Measurements from ENCODE around the gene UQCRFS1. TPM values are rescaled to one million over a fixed set of nuclear protein-coding genes. Genes with fewer than 3 reads are reported as not detected.
"Not testable (repeated sequence)": the region's sequence is repeated elsewhere in the genome, so short reads cannot be mapped to it uniquely, and the experiment has no call there.

UQCRFS1 gene
- total RNA-seq, 1 donor from 2014 or later, result 24.6 TPM

GRCh38 chr19:29216021-29216420 lies 3.1 kb upstream of the UQCRFS1 start:
- no peak overlapping the region for H3K4me3 Mint-ChIP-seq (ENCODE audit: unreplicated experiment)
- peaks cover 19% of the 10 kb centered on the region for H3K4me1 Mint-ChIP-seq (ENCODE audit: low read depth)
- peaks cover 4% of the 10 kb centered on the region for H3K9me3 Mint-ChIP-seq (ENCODE audit: low read depth)
- no peak for DNase-seq (ENCODE audit: low spot score)
- H3K27me3 Mint-ChIP-seq (ENCODE audit: low read depth), result peaks cover 24% of the 10 kb centered on the region
- TF ChIP-seq, protein P1, sequence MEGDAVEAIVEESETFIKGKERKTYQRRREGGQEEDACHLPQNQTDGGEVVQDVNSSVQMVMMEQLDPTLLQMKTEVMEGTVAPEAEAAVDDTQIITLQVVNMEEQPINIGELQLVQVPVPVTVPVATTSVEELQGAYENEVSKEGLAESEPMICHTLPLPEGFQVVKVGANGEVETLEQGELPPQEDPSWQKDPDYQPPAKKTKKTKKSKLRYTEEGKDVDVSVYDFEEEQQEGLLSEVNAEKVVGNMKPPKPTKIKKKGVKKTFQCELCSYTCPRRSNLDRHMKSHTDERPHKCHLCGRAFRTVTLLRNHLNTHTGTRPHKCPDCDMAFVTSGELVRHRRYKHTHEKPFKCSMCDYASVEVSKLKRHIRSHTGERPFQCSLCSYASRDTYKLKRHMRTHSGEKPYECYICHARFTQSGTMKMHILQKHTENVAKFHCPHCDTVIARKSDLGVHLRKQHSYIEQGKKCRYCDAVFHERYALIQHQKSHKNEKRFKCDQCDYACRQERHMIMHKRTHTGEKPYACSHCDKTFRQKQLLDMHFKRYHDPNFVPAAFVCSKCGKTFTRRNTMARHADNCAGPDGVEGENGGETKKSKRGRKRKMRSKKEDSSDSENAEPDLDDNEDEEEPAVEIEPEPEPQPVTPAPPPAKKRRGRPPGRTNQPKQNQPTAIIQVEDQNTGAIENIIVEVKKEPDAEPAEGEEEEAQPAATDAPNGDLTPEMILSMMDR (IDR thresholded peaks at IDR 0.05), result no peak
- H3K27ac Mint-ChIP-seq (ENCODE audit: unreplicated experiment), result no peak overlapping the region
- peaks cover 4% of the 10 kb centered on the region for H3K36me3 Mint-ChIP-seq (ENCODE audit: low read depth)

DNA sequence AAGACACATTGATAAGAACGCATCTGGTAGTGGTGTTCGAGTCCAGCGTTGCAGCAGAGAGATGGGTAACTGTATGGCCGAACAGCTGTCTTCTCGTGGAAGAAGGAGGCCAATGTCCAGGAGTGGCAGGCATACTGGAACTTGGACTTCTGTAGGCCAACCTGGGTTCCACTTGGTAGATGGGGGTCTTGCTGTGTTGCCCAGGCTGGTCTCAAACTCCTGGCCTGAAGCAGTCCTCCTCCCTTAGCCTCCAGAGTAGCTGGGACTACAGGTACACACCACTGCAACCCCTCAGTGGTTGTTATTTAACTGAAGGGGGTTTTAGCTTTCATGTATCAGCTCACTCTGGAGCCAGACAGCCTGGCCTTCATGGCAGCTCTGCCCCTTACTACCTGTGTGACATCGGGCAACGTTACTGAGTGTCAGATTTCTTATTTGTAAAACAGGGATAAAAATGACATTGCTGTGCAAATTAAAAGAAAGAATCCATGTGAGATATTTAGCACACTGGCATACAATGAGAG lies 2.4 kb upstream of the UQCRFS1 start:
- no peak overlapping the region for H3K27ac Mint-ChIP-seq (ENCODE audit: unreplicated experiment)
- H3K27me3 Mint-ChIP-seq (ENCODE audit: low read depth), result peaks cover 22% of the 10 kb centered on the region
- H3K9me3 Mint-ChIP-seq (ENCODE audit: low read depth), result peaks cover 4% of the 10 kb centered on the region
- H3K4me3 Mint-ChIP-seq (ENCODE audit: unreplicated experiment), result no peak overlapping the region
- TF ChIP-seq, protein P1 (IDR thresholded peaks at IDR 0.05), result no peak
- peaks cover 6% of the 10 kb centered on the region for H3K36me3 Mint-ChIP-seq (ENCODE audit: low read depth)
- no peak for DNase-seq (ENCODE audit: low spot score)
- peaks cover 24% of the 10 kb centered on the region for H3K4me1 Mint-ChIP-seq (ENCODE audit: low read depth)

DNA sequence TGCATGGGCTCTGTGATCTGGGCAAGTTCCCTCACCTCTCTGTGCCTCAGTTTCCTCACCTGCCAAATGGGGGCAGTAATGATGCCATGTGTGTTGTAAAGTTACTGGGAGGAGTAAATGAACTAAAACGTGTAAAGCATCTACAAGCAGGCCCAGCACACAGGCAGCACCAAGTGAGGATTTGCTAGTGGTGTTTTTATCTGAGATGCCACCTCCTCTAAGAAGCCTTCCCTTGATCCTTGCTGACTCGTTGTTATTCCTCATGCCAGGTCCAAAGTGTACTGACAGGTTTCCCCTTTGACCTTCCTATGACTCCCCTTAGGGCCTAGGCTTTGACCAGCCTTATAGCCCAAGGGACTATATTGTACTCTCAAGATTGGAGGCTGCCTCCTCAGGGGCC lies 1.5 kb upstream of the UQCRFS1 start:
- H3K27ac Mint-ChIP-seq (ENCODE audit: unreplicated experiment), result no peak overlapping the region
- DNase-seq (ENCODE audit: low spot score), result no peak
- H3K4me1 Mint-ChIP-seq (ENCODE audit: low read depth), result peaks cover 32% of the 10 kb centered on the region
- H3K36me3 Mint-ChIP-seq (ENCODE audit: low read depth), result peaks cover 6% of the 10 kb centered on the region
- peaks cover 4% of the 10 kb centered on the region for H3K9me3 Mint-ChIP-seq (ENCODE audit: low read depth)
- peaks cover 22% of the 10 kb centered on the region for H3K27me3 Mint-ChIP-seq (ENCODE audit: low read depth)
- no peak overlapping the region for H3K4me3 Mint-ChIP-seq (ENCODE audit: unreplicated experiment)
- TF ChIP-seq, protein P1 (IDR thresholded peaks at IDR 0.05), result no peak

- Mint-ChIP-seq H3K27me3 (ENCODE audit: low read depth) (peaks cover 6% of the 10 kb centered on the region), H3K36me3 (ENCODE audit: low read depth) (peaks cover 6% of the 10 kb centered on the region), H3K4me1 (ENCODE audit: low read depth) (peaks cover 42% of the 10 kb centered on the region), H3K9me3 (ENCODE audit: low read depth) (peaks cover 4% of the 10 kb centered on the region), H3K4me3 (ENCODE audit: unreplicated experiment) (peak overlapping the region; percentile 84), H3K27ac (ENCODE audit: unreplicated experiment) (peak overlapping the region; percentile 99)
- DNase-seq (ENCODE audit: low spot score), result no peak
- TF ChIP-seq, protein P1 (IDR thresholded peaks at IDR 0.05), result no peak
Observed at GRCh38 chr19:29212356-29212647, 649 bp downstream of the UQCRFS1 start.

DNA sequence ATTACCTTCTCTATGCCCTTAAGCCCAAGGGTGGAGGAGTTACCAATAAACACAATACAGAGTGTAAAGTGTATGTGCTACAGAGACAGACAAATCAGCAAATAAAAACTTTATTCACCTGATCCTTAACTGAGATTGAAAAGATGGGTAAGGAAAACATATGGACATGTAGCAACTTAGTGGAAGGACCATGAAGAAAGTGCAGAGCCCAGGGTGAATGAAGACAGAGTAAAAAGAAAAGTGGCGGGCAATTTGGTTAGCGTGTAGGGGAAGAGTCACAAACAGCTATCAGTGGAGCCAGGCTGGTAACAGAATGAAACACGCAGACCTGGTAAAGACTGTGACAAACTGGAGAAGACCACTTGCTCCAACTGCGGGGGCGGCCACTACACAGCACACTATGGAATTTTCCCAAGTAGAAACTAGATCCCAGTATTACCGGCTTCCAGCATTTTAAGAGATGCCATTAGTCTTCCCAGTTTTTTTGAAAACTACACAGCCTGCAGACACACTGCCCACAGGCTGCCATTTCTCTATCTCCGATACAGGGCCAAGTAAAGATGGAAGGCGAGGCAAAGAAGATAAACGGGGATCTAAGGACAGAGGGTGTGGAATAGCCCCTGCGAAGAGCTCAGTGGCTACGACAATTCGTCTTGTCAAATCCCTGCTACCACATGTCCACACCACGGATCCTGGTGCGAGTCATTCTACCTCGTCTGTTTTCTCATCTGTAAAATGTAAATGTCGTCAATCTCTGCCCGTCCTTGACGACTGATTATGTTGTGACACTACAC lies 1.2 kb downstream of the UQCRFS1 start:
- TF ChIP-seq, protein P1 (IDR thresholded peaks at IDR 0.05), result no peak
- Mint-ChIP-seq H3K27ac (ENCODE audit: unreplicated experiment) (peak overlapping the region; percentile 99), H3K4me1 (ENCODE audit: low read depth) (peaks cover 42% of the 10 kb centered on the region), H3K27me3 (ENCODE audit: low read depth) (peaks cover 4% of the 10 kb centered on the region), H3K36me3 (ENCODE audit: low read depth) (peaks cover 8% of the 10 kb centered on the region), H3K9me3 (ENCODE audit: low read depth) (peaks cover 4% of the 10 kb centered on the region), H3K4me3 (ENCODE audit: unreplicated experiment) (peak overlapping the region; percentile 84)
- DNase-seq (ENCODE audit: low spot score), result no peak

DNA sequence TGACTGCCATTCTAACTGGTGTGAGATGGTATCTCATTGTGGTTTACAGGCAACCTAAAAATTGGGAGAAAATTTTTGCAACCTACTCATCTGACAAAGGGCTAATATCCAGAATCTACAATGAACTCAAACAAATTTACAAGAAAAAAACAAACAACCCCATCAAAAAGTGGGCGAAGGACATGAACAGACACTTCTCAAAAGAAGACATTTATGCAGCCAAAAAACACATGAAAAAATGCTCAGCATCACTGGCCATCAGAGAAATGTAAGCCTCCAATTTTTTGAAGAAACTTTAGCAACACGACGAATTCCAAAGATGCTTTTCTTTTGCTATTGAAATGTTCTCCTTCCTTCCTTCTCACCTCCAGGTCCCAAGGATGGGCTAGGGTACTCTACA lies 1.9 kb downstream of the UQCRFS1 start:
- H3K9me3 Mint-ChIP-seq (ENCODE audit: low read depth), result not testable (repeated sequence)
- H3K4me3 Mint-ChIP-seq (ENCODE audit: unreplicated experiment), result peak overlapping the region; percentile 84

GRCh38 chr19:29210502-29210901 lies 2.4 kb downstream of the UQCRFS1 start:
- peaks cover 42% of the 10 kb centered on the region for H3K4me1 Mint-ChIP-seq (ENCODE audit: low read depth)
- not testable (repeated sequence) for H3K27me3 Mint-ChIP-seq (ENCODE audit: low read depth); H3K9me3 Mint-ChIP-seq (ENCODE audit: low read depth); H3K4me3 Mint-ChIP-seq (ENCODE audit: unreplicated experiment); DNase-seq (ENCODE audit: low spot score)
- peaks cover 15% of the 10 kb centered on the region for H3K36me3 Mint-ChIP-seq (ENCODE audit: low read depth)
- H3K27ac Mint-ChIP-seq (ENCODE audit: unreplicated experiment), result peak overlapping the region; percentile 45

More for the DNA sequence above, 1.9 kb downstream of the UQCRFS1 start:
- H3K27ac Mint-ChIP-seq (ENCODE audit: unreplicated experiment); H3K27me3 Mint-ChIP-seq (ENCODE audit: low read depth); DNase-seq (ENCODE audit: low spot score): not testable (repeated sequence)
- H3K36me3 Mint-ChIP-seq (ENCODE audit: low read depth), result peaks cover 10% of the 10 kb centered on the region
- peaks cover 42% of the 10 kb centered on the region for H3K4me1 Mint-ChIP-seq (ENCODE audit: low read depth)

All from chondrocyte (in vitro differentiated cells).